ENCODE measurements around the gene GPR156.
"Not testable (repeated sequence)": the region's sequence is repeated elsewhere in the genome, so short reads cannot be mapped to it uniquely, and the experiment has no call there.

The GPR156 gene

GRCh38 chr3:120272286-120272685, 12.7 kb downstream of the GPR156 start:
- DNase-seq: no peak

- DNase-seq: no peak
Observed at GRCh38 chr3:120265989-120266388, 19.0 kb downstream of the GPR156 start.

- no peak for DNase-seq
Observed at GRCh38 chr3:120264963-120265362, 20.1 kb downstream of the GPR156 start.

DNA sequence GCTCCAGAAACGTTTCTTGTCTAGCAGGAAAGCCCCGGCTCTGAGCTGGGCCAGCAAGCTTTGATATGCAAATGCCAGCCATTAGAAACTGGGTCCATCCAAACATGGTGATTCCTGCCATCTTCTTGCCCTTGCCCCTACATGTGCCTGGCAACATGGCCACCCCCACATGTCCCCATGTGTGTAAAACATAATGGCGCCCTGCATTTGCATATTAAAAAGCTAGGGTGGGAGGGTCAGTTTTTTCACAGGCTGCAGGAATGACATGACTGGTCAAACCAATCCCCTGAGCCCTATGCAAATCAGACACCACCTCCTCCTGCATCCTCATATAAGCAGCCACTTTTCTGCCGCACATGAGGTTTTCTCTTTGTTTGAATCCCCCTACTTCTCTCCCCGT, 21.2 kb downstream of the GPR156 start:
- DNase-seq: no peak

DNA sequence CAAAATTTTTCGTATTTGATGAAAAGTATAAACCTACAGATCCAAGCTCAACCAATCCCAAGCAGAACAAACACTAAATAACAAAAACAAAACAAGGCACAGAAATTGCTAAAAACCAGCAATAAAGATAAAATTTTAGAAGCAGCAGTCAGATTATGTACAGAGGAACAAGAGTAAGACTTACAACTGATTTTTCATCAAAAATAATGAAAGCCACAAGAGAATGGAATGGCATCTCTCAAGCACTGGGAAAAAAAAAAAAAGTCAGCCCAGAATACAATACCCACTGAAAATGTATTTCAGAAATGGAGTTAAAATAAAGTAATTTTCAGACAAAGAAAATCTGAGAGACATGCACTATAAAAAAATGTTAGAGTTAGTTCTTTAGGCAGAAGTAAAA, 27.0 kb downstream of the GPR156 start:
- no peak for DNase-seq

GRCh38 chr3:120245386-120245785, 39.6 kb downstream of the GPR156 start:
- DNase-seq: no peak

DNA sequence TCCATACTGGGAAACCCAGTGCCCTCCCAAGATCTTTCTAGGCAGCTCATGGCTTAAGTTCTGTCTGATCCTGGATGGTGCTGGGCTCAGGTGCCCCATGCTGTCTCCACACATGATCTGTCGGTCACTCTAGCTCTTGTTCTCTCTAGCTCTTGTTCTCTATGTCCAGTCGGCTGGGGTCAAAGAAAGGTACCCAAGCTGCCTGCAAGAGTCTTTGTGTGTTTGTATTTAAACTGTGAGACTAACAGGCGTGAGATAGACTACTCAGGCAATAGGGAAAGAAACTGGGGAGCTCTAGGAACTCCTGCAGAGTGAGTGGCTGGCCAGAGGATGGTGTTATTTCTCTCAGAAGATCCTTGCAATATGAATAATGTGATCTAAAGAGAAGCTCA, 40.2 kb downstream of the GPR156 start:
- DNase-seq: no peak

DNA sequence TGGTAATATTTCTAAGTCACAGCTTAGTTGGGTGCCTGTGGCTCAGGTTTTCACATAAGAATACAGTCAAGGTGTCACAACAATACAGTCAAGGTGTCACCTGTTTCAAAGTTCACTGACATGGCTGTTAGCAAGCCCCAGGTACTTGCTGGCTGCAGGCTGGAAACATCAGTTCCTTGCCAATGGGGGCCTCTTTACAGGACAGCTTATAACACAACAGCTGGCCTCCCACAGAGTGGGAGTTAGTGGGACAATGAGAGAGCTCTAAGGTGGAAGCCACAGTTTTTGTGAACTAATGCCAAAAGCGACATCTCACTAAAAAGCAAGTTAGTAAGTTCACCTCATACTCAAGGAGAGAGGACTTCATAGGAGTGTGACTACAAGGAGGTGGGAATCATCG, 45.4 kb downstream of the GPR156 start:
- DNase-seq: no peak

DNA sequence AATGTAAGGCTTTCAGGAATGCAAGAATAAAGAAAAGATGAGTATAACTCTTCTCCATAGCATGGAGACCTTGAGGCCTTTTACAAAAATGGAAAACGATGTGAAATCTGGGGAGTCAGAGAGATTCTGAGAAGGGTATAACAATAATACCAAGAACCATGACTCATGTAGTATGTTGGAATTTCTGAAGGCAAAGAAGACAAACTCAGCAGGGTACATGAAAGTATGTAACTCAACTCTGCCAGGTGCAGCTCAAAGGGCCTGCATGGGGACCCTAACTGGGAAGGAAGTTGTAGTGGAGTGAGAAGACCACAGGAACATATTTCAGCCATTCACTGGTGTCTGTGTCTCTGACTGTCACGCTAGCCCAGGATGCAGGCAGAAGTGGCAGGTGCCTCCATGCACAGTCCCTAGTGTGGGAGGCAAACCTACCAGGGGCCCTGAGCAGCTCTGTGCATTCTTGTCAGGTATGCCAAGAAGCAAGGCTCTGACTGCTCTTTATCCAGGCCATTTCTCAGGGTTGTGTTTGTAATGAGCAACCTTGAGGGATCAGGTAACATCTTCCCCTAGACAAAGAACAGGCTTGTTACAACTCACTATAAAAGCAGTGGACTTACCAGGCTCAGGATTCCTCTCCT, 57.2 kb downstream of the GPR156 start:
- no peak for DNase-seq

GRCh38 chr3:120224237-120224636, 60.8 kb downstream of the GPR156 start:
- DNase-seq: no peak

DNA sequence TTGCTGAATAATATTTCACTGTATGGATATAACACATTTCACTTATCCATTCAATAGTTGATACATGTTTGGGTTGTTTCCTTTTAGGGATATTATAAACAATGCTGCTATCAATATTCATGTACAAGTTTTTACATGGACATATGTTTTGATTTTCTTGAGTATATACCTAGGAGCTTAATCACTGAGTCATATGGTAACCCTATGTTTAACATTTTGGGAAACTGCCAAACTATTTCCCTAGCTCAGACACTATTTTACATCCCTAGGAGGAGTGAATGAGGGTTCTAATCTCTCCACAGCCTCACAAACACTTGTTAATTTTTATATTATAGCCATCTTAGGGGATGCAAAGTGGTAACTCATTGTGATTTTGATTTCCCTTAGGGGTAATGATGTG, 66.0 kb downstream of the GPR156 start:
- no peak for DNase-seq

DNA sequence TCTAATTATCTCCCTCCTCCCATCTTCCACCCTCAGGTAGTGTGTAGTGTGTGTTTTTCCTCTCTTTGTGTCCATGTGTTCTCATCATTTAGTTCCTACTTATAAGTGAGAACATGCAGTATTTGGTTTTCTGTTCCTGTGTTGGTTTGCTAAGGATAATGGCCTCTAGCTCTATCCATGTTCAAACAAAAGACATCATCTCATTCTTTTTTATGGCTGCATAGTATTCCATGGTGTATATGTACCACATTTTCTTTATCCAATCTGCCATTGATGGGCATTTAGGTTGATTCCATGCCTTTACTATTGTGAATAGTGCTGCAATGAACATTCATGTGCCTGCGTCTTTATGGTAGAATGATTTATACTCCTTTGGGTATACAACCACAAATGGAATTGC, 68.4 kb downstream of the GPR156 start:
- DNase-seq: not testable (repeated sequence)

DNA sequence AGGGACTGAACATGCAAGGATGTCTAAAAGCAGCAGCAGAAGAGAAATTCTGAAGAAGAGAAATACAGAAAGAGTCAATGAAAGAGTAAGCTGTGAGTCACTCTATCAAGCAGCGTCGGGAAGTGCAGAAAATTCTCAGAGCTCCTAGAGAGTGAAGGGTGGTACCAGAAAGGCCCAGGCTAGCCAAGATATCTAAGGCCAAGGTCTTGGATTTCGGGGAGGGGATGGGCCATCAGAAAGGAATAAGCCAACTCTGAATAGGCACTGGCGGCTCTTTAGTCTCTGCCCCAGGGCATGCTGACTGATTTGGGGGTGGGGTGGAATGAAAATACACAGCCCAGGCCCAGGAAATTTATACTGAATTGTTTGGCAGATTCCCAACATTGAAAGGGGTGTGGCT, 70.8 kb downstream of the GPR156 start:
- DNase-seq: no peak

- DNase-seq: no peak
Observed at GRCh38 chr3:120212505-120212904, 72.5 kb downstream of the GPR156 start.

- no peak for DNase-seq
Observed at GRCh38 chr3:120209425-120209824, 75.6 kb downstream of the GPR156 start.

DNA sequence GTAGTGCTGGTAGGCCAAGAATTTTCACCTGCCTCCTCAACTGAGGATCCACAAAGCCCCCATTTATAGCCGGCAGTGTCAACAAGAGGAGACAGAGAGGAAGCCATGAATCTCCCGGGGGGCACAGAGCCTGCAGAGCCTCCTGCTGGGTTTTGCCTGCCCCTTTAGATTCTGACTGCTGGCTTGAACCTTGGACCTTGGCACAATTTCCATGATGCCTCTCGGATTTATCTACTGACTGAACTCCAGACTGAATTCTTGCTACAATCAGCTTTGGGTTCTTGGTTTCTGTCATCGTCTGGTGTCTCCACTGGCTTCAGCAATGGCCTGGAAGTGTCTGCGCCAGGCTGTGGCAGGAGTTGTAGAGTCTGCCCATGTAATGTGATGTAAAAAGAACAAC, 80.7 kb downstream of the GPR156 start:
- DNase-seq: no peak

DNA sequence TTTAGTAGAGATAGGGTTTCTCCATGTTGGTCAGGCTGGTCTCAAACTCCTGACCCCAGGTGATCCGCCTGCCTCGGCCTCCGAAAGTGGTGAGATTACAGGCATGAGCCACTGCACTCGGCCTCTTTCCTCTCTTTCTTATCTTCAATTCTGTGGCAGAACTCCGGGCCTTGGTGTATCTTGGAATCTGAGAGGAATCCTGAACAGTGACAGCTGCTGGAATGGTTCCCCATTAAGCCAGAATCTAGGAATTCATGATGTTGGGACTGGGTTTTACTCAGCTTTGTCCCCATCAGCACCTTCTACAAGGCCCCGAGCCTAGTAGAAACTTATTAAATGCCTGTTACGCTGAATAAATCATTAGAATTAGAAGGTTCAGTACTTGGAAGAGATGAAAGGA, 81.4 kb downstream of the GPR156 start:
- DNase-seq: no peak

GRCh38 chr3:120203016-120203415, 82.0 kb downstream of the GPR156 start:
- no peak for DNase-seq

DNA sequence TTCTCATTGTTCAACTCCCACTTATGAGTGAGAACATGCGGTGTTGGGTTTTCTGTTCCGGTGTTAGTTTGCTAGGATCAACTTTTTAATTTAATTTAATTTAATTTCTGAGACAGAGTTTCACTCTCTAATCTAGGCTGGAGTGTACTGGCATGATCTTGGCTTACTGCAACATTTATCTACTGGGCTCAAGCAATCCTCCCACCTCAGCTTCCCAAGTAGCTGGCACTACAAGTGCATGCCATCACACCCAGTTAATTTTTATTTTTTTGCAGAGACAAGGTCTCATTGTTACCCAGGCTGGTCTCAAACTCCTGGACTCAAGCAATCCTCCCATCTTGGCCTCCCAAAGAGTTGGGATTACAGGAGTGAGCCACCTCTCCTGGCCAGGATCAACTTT, 82.7 kb downstream of the GPR156 start:
- no peak for DNase-seq

DNA sequence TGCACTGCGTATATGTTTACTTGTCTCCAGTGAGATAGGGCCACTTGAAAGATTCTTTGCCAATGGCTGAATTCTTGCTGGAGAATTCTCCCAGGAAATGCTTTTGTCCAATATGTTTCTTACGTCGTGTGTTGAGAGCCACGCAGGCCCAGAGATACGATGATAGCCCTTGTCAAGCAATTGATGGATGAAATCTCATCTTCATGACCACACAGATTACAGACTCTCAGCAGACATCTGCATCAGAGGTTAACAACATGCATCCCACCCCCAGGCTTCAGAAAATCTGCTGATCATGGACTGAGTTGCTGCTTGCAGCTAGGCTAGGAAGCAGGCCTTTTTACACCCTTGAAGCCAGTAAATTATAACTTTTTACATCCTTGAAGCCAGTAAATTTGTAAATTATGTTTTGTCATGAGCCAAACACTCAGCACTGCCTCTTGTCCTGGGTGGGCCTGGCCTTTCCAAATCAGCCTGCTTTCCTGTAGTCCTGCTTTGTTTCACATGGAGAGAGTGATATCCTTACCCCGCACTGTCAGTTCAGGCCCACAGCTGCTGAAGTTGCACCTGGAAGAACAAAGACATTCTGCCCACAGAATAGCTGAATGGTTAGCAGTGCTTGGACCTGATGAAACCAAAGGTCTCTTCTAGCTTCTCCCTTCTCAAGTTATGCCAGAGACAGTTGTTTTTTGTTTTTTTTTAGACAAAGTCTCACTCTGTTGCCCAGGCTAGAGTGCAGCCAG, 84.4 kb downstream of the GPR156 start:
- DNase-seq: no peak

GRCh38 chr3:120198305-120198878, 86.6 kb downstream of the GPR156 start:
- DNase-seq: no peak

DNA sequence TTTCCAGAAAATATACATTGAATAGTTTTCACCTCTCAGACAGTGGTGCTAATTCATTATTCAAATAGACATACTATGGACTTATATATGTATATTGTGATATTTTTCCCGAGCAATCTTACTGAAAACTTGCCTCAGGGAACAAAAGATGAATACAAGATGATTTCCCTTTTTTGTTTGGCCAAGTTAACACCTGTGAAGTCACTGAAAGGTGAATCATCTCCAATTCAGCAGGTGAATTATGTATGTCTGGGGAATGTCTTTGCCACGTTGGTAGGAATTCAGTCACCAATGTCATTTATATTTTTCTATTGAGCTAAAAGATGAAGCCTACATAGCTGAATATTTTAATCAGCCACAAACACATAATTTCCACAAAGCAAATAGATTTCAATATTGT, 88.2 kb downstream of the GPR156 start:
- DNase-seq: no peak

DNA sequence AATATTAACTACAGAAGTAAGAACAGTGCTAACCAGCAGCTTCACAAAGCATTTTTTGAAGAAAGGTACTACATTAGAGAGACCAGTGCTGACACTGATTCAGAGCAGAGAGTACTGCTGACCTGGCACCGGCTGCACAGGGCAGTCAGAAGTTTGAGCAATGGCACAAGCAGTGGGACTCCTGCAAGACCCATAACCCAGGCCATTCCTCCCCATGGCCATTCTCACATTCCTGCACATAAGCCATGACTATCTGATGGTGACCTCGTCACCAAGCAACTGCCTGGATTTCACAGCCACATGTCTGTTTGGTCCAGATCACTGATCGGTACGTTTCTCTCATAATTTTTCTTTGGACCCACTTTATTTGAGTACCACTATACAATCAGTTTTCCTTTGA, 88.7 kb downstream of the GPR156 start:
- DNase-seq: no peak

- no peak for DNase-seq
Observed at GRCh38 chr3:120193554-120193953, 91.5 kb downstream of the GPR156 start.

GRCh38 chr3:120192579-120192978, 92.4 kb downstream of the GPR156 start:
- no peak for DNase-seq
